Inflammatory macrophage (primary cell): ENCODE results near the gene PPID.
"Not testable (repeated sequence)": the region's sequence is repeated elsewhere in the genome, so short reads cannot be mapped to it uniquely, and the experiment has no call there.

ENCODE experiments used
- DNase-seq, 2 donors: peaks; one replicate each; pipeline ENCODE4 v3.0.0-alpha.2; 2020 to 2022
- total RNA-seq, 18 experiments: gene quantifications; one replicate each; lab custom pipeline; 2026; ENCODE audit warnings: mixed read lengths in 6 of 18, inconsistent platforms in 2 of 18; lab: John Stamatoyannopoulos, UW

Gene PPID
- total RNA-seq, result 14.8 to 51.7 (median 37.1) reads per million in 18 experiments

DNA sequence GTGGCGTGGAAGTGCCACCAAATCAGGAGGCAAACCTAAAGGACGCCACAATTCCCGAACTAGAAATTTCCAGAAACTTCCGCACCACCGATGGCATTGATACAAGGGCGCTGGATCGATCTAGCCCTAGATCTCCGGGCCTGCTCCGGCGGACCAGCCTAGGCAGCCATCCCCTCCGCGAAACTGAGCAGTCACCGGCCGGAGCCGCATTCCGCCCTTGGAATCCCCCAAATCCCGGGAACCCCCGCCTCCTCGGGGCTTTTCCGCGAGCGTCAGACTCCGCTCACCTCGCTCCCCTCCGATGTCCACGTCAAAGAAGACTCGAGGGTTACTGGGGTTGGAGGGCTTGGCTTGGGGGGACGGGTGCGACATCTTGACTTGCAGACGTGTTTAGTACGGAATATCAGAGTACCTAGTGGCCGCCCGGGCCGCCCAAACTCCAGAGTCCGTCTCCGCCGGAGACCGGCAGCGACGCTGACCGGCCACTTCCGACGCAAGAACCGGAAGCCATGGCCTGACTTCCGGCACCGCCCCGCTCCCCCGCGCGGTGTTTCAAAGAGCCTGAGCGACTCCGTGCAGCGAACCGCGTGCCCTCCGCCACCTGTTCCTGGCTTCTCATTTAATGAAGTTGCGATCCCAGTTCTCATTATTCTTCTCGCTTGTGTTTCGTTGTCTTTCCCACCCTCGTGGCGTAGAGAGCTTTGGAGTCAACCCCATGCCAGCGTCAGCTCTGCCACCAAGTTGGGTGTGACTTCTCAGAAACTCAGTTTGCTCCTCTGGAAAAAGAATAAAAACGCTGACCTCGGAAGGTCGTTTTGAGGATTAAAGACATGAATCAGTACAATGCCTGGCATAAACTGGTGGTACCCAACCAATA is at the start of gene PPID:
Gene PPID (minus strand): TSS at position 480 of the 877 bp plus-strand sequence. CDS start 108 bp downstream, at position 372.
- DNase-seq, result peak; percentile 85 to 90

DNA sequence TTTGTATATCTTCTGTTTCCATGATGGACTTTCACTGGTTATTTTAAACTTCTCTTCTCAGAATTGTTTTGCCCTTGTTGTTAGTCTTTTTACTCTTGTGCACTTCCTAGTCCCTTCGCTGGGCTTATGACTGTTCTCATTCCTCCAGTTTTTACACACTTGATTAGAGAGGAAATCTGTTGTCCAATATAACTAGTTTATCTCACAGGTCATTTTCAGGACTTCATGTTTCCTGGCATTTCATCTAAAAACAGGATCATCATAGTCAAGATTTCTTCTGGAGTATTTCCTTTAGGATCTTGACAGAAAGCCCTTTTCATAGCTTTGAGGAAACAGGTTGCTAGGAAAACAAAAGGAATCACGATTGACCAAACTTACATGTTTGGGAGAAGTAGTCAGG is 48.6 kb upstream of the PPID start:
- DNase-seq, result no peak

DNA sequence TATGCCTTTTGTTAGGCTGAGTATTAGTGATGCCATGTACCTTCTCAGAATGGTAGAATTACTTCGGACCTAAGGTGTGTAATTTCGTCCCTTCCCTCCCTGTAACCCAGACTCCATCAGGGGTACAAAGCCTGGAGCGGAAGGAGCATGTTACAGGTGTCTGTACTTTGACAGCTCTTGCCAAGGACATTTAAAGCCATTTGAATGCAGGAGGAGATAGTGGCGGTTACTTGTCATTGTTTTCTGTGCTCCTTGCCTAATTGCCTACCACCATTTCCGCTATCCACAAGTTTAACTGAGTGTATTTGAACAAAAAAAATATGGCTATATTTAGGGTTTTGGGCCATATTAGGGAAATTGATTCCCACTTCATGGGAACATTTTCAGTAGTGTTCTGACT is 47.5 kb upstream of the PPID start:
- no peak for DNase-seq

DNA sequence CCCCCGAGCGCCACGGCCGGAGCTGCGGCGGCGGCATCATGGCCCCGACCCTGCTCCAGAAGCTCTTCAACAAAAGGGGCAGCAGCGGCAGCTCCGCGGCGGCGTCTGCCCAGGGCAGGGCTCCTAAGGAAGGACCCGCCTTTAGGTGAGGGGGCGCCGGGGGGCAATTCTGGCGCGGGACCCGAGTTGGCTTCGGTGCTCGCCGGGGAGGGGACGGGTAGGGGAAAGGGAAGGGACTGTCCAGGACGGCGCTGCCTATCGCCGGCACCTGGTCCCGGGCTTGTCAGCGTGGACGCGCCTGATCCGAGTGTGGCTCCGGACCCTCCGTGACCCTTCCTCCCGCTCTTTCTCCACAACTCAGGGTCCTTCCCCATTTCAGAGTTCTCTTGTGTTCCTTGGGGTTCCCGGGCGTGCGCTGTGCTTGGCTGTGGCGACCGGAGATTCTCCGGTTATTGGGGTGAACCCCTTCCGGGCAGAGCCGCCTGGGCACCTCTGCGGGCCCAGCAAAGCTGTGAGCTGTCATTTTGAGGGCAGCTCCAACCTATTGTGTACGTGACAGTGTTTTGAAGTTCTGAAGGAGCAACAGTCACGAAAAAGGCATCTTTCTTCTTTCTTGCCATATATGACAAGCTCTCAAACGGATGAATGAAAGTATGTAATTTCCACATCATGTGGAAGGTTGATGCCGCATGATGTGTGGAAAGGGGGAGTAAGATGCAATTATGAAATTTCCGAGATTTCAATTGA is 46.2 kb upstream of the PPID start:
- peak; percentile 55 to 61 for DNase-seq

DNA sequence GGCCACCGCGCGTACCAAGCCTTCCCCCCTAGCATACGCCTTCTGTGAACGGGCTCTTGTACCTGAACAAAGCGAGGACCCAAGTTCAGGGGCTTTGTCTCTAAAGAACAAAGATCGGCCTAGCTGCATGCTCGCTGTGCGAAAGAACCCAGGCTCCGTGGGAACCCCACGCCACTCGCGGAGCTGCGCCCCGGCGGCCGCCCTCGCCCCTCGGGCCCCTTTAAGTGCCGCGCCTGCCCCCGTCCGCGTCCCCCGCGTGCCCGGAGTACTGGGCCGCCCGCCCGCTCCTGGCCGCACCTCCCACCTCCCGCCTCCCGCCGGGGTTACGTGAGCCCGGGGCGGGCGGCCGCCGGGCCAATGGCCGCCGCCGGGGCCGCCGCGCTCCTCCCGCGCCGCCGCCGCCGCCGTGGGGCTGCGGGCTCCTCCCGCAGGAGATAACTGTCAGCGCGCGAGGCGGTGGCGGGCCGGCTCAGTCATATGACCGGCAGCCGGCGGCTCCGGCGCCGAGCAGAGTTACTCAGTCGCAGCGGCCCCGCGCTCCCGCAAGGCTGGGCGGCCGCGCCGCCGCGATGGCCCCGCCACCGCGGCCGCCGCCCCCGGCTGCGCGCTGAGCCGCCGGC is 45.5 kb upstream of the PPID start, which contains the start of gene FNIP2:
Gene FNIP2 (plus strand): TSS at position 472 of the 620 bp plus-strand sequence. CDS start 187 bp downstream, outside the sequence.
- peak; percentile 62 to 87 for DNase-seq

DNA sequence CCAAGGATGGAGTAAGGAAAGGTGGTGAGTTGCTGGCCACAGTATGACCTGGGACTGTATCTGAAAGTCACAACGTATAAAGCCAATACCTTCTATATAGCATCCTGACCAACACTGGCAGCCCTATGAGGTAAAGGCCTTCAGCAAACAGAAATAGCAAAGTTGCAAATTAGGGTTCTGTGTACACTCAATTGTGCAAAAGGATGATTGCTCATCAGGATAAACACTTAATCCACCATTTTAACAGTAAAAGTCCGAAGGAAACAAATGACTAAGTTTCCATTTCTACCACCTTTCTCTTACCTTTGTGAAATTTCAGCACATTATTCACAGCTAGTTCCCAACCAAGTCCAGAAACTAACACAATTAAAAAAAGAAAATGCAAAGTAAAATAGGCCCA is 44.3 kb upstream of the PPID start:
- peak; percentile 12 to 39 for DNase-seq

DNA sequence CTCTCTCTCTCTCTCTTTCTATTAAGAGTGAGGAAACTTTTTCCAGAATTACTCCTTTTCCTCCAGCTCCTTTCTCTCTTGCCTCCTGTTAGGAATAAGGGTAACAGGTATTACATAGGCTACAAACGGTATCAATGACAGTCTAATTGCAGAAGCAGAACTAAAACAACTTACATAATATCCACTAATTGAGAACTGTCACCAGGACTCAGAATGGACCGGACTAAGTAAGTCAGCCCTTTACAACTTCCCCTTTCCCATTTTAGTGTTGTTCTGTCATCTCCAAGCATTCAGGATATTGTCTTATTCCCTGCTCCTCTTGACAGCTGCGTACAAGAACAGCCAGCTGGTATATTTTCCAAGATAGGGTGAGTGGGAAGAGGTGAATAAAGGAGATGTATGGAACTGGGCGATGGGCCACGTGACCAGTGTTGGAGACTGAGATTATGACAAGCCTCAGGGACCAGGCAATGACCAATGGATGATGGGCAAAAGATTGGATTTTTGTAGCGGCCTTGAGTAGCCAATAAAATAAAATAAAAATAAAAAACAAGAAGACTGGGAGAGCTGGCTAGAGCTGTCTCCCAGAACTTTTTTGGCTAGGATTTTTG is 43.3 kb upstream of the PPID start:
- peak; percentile 74 to 75 for DNase-seq

DNA sequence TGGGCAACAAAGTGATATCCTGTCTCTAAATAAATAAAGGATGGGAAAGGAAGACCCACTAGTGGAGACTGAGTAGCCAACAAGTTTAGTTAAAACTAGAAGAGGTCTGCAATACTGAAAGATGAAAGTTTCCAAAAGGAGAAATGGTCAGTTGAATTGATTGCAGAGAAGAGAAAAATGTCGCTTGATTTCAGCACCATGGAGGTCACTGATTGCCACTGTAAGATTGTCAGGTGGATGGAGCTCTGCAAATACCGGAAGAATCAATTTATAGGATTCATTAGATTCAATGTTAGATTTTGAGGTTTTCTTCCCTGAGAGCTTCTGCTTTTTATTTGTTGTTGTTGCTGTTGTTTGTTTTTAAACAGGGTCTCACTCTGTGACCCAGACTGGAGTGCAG is 40.3 kb upstream of the PPID start:
- DNase-seq, result no peak

DNA sequence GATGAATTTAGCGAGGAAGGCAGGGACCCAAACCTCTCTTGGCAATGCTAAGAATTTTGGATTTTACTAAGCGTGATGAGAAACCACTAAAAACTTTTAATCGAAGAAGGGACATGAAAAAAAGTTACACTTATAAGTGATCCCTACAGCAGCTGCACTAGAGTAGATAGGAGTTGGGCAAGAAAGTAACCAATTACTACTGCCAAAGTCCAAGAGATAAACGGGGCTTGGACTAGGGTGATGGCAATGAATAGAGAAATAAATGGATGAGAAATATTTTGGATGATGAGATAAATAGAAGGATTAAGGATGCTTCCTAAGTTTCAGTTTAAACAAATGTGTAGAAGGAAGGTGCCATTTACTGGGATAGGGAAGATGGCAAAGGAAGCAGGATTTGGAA is 39.4 kb upstream of the PPID start:
- DNase-seq, result no peak

DNA sequence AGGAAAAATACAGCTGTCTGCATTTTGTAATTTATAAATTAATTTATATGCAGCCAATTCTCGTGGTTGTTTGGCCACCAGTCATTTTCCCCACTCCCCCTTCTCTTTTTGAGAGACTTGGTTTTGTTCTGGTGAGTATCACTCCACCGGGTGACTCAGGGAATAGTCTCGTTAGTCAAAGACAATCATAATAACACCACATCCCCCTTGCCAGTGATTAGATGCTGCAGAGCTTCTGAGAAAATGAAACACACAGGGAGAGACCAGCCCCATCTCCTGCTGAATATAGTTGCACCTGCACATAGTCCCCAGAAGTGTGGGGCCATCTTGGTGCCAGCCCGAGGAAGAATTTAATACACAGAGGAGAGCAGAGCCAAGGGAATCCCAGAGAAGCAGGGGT is 37.7 kb upstream of the PPID start:
- DNase-seq, result no peak

DNA sequence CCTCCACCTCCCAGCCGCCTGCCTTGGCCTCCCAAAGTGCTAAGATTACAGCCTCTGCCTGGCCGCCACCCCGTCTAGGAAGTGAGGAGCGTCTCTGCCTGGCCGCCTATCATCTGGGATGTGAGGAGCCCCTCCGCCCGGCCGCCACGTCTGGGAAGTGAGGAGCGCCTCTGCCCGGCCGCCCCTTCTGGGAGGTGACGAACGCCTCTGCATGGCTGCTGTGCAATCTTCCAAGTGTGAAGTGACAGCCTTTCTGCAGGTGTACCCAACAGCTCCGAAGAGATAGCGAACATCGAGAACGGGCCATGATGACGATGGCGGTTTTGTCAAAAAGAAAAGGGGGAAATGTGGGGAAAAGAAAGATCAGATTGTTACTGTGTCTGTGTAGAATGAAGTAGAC is 36.3 kb upstream of the PPID start:
- DNase-seq, result not testable (repeated sequence)

DNA sequence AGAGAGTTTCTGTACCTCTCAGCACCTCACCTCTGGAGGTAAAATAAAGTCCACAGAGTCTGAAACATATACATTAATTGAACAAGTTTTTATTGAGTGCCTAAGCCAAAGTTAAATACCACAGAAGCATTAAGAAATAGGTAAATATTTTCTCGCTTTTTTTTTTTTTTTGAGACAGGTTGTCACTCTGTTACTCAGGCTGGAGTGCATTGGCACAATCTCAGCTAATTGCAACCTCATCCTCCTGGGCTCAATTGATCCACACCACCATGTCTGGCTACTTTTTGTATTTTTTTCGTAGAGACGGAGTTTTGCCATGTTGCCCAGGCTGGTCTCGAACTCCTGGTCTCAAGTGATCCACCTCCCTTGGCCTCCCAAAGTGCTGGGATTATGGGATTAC is 35.5 kb upstream of the PPID start:
- no peak for DNase-seq

DNA sequence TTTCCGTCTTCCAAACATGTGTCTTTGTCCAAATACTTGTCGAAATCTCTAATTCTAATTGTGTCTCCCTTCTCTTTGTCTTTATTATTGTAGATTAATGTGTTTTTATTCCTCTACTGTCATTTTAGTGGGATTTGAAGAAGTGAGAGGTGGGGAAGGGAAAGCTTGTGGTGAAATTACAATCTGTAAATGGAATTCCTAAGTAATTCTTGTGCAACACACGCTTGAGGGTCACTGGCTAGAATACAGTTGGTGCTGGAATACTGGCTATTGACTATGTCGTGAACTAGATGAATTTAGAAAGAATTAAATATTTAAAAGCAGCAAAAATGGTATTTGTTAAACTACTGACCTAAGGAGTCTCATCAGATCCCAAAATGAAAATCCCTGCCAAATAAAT is 34.9 kb upstream of the PPID start:
- no peak for DNase-seq

DNA sequence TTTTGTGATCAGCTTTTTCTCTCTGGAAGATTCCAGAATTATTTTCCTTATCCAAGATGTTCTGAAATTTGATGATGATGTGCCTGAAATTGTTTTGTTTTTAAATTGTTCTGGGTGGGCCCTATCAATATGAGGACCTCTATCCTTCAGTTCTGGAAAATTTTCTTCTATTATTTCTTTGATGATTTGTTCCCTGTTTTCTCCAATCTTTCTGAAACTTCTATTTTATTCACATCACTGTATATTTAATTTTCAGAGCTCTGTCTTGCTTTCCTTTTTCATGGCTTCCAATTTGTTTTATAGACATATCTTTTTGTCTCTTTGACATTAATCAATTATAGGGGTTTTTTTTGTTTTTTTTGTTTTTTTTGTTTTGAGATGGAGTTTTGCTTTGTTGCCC is 33.4 kb upstream of the PPID start:
- no peak for DNase-seq

DNA sequence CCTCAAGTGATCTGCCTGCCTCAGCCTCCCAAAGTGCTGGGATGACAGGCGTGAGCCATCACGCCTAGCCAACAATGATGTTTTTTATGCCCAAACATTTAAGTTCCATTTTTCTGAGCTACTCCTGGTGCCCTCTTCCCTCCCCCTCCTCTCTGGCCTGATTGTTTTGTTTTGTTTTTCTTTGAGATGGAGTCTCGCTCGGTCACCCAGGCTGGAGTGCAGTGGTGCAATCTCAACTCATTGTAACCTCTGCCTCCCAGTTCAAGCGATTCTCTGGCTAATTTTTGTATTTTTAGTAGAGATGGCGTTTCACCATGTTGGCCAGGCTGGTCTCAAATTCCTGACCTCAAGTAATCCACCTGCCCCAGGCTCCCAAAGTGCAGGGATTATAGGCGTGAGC is 32.6 kb upstream of the PPID start:
- DNase-seq, result not testable (repeated sequence)

DNA sequence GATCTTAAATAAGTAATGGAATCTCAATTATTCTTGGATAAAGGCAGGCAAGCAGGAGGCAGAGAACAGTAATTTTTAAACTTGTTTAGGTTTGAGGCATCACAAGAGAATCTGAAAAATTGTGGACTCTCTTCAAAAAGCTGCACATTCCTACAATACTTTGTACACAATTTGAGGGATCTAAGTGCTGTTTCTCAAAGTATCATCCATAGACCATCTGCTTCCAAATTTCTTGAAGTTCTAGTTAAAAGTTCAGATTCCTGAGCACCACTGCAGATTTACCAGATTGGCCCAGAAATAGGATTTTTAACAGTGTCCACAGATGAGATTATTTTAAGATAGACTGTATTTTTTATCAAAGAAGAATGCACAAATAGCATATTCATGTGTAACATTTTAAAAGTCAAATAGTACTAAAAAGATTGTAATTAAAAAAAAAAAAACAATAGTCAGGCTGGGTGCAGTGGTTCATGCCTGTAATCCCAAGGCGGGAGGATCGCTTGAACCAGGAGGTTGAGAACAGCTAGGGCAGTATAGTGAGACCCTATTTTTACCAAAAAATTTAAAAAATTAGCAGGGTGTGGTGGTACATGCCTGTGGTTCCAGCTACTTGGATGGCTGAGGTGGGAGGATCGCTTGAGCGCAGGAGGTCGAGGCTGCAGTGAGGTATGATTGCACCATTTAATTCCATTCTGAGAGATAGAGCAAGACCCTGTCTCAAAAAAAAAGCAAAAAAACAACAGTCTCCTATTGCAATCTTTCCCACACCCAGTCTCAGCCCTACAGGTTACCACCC is 31.4 kb upstream of the PPID start:
- DNase-seq, result no peak

DNA sequence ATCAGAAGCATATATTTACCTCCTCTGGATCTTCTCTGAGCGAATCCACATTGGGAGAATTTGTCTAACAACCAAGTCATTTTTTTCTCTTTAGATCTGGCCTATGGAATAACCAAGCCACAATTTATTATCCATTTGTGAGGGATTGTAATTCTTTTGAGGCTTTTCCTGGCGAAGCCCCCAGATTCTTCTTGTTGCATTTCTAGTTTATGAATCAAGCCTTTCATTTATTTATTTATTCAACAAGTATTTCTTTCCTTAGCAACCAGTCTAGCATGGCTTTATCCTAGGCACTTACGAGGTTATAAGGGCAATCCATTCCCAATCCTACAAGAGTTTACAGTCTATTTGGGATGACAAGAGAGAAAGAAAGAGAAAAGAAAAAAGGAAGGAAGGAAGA is 27.2 kb upstream of the PPID start:
- DNase-seq, result no peak

DNA sequence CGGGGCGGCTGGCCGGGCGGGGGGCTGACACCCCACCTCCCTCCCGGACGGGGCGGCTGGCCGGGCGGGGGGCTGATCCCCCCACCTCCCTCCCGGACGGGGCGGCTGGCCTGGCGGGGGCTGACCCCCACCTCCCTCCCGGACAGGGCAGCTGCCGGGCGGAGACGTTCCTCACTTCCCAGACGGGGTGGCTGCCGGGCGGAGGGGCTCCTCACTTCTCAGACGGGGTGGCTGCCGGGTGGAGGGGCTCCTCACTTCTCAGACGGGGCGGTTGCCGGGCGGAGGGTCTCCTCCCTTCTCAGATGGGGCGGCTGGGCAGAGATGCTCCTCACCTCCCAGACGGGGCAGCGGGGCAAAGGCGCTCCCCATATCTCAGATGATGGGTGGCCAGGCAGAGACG is 23.3 kb upstream of the PPID start:
- not testable (repeated sequence) for DNase-seq

DNA sequence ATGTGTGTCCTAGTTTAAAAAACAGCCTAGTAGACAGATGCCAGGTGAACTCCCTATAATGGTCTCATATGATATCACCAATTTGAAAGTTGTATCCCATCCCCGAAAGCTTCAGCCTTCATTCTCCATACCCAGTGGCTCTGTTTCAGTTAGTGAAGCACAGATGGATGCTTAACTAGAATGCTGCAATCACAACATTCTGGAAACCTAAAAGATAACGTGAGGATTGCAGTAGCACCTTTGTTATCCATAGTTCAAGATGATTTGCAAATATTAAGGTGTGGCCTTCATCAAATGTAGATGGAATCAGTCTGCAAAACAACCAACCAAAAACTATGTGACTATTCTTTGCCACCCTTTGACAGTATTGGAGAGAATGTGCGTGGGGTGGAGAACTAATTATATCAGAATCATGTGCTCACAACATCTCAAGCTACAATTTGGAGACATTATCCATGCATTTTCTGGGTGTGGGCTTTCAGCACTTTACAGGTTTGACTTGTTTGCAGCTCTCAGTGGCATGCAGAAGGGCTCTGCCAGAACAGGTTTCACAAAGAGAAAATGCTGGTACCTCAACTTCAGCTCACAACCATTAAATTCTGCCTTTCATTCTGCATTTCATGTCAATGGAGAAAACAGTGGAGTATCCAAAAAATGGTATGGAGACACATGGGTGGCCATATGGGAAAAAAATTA is 18.3 kb upstream of the PPID start:
- DNase-seq, result no peak

DNA sequence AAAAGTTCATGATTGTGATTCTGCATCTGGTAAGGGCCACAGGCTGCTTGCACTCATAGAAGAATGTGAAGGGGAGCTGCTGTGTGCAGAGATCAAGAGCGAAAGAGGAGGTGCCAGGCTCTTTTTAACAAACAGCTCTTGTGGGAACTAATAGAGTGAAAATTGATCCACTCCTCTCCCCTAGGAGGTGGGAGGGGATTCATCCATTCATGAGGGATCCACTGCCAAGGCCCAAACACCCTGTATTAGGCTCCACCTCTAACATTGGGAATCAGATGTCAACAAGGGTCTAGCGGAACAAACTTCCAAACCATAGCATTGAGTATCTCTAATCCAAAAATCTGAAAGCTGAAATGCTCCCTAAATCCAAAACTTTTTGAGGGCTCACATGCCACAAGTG is 16.4 kb upstream of the PPID start:
- no peak for DNase-seq

DNA sequence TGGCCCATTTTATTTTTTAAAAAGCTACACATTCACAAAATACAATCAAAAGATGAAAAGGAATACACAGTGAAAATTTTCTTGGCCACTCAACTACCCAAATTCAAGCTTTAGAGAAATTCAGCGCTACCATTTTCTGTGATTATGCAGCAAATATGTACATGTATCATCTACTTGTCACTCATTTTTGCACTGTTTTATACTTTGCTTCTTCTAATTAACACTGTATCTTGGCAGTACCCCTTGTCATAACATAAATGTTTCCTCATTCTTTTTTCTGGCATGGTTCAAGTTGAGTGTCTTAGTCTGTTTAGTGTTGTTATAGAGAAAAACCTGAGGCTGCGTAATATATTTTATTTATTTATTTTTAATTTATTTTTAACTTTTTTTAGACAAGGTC is 15.7 kb upstream of the PPID start:
- no peak for DNase-seq
